ENCODE data around the gene KAT6B.

The KAT6B gene

GRCh38 chr10:75066271-75066670 is 239.9 kb downstream of the KAT6B start:
- no peak for DNase-seq (ENCODE audit: low read depth in 2 of 2)

DNA sequence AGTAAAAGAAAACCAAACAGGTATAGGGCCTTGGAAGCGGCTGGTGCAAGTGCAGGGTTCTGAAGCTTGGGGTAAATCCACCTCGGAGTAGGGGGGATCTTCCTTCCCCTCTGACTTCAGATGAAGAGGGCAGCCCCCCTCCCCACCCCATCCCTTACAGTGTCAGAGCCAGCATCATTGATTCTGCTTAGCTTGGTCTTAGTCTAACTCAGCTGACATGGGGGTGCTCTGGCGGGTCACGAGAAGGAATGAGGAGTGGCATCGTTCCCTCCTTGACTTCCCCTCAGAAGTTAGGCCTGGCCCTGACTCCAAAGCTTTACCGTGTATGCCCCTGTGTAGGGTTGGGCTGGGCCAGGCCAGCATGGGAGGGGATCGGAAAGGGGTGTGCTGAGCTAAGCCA is 240.9 kb downstream of the KAT6B start:
- DNase-seq (ENCODE audit: low read depth in 2 of 2), result no peak

DNA sequence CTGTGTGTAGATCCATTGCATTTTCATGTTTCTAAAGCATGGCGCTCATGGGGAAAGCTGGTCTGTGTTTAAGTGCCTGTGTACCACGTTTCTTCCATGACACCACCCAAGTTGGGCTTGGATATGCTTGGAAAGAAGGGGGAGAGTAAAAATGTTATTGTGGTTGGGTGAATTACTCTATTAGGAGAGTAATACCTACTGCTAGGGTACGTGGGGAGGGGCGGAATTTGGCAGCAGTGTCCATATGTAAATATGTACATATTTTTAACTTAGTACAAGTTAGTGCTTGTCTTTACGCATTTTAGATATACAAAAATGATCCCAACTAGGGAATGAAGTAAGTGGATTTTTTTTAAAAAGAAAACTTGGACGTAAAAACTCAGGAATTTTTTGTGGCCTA is 242.1 kb downstream of the KAT6B start:
- no peak for DNase-seq (ENCODE audit: low read depth in 2 of 2)

DNA sequence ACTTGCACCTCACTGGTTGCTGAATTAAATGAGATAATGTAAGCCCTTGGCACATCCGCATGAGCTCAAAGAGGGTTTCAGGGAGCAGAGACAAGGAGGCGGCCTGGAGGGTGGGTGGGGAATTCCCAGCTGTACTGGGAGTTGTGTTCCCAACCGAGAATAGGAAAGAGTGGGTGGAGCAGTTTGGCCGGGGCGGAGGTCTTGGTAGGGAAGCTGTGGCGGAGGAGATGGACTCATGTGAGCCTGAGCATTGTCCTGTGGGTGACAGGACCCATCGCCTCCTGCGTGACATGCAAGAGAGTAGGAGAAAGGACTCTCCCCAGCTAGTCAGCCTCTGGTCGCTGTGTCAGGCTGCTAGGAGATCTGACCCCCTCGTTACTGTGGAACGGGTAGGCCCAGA is 244.1 kb downstream of the KAT6B start:
- no peak for DNase-seq (ENCODE audit: low read depth in 2 of 2)

DNA sequence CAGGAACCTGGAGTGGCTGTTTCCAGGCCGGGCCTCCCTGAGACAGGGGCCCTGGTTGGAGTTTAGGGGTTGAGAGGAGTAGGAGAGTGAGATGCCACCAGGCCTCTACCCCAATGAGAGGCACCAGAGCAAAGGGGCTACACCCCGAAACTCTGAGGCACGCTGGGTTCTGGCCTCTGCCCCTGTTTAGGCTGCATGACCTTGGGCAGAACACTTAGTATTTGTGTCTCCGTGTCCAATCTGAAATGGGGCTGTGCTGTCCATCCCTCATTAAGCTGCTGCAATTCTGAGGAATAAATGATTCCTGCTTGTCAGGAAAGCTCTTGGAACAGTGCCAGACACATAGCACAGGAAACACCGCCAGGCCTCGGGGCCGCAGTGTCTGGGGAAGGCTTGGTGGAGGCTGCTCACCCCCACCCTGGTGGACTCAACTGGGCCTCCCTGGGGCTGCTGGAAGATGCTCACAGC is 244.6 kb downstream of the KAT6B start:
- no peak for DNase-seq (ENCODE audit: low read depth in 2 of 2)

- no peak for DNase-seq (ENCODE audit: low read depth in 2 of 2)
Measured at GRCh38 chr10:75071756-75072155, 245.4 kb downstream of the KAT6B start.

DNA sequence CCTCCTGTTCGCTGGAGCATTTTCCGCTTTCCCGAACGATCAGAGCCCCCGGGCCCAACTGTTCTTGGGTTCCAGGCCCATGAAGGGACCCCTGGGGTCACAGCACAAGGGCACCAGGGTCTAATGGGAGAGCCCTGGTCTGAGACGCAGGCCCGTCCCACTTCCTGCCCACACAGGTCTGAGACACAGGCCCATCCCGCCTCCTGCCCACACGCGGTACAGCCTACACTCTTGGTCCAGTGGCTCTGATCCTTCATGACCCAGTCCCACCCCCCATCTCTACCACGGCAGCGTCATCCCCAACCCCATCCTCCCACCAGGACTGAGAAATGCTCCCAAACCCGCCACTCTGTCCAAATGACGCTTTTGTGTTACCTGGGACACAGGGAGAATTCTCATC is 246.3 kb downstream of the KAT6B start:
- DNase-seq (ENCODE audit: low read depth in 2 of 2), result no peak

- no peak for DNase-seq (ENCODE audit: low read depth in 2 of 2)
Measured at GRCh38 chr10:75073442-75073841, 247.0 kb downstream of the KAT6B start.

GRCh38 chr10:75074711-75075445 is 248.5 kb downstream of the KAT6B start:
- DNase-seq (ENCODE audit: low read depth in 2 of 2), result no peak

DNA sequence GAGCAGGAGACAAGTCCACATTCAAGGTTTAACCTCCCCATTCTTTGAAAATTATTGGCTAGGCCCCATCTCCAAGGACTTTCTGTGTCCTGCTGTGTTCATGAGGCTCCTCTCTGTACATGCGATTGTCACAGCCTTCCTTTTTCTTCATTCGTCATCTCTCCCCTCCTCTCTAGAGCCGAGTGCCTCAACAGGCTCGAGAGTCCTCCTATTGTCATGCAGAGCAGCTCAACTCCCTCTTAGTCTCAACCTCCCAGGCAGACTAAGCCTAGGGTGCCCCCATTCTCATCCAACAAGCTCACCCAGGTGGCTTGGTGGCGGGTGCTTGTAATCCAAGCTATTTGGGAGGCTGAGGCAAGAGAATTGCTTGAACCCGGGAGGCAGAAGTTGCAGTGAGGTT is 249.9 kb downstream of the KAT6B start:
- DNase-seq (ENCODE audit: low read depth in 2 of 2), result no peak

GRCh38 chr10:75079436-75080083 is 253.2 kb downstream of the KAT6B start:
- no peak for DNase-seq (ENCODE audit: low read depth in 2 of 2)

- no peak for DNase-seq (ENCODE audit: low read depth in 2 of 2)
Measured at GRCh38 chr10:75080554-75080953, 254.2 kb downstream of the KAT6B start.

DNA sequence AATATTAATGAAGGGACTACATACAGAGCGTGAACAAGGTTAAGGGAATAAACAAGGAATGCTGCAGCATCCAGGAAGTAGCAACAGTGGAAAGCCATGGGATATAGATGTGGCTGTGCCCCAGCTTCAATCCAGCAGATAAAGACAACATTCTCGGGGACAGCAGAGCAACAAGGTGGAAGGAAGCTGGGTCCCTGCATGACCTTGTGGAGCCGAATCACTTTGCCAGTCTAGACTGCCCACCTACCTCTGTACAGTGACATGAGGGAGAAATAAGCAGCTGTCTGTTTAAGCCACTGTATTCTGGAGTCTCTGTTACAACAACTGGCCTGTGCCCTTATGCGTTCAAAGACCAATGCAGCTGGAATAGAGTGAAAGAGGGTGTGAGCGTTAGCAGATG is 255.0 kb downstream of the KAT6B start:
- no peak for DNase-seq (ENCODE audit: low read depth in 2 of 2)
